HUES6 (cell line): ENCODE measurements around the gene KRT12.

ENCODE experiments used
- H3K27ac ChIP-seq: 2 replicates; pipeline ENCODE4 v1.7.0; 2013; ENCODE audit warnings: low read depth, mild to moderate bottlenecking, low read length, inconsistent platforms
- H3K27me3 ChIP-seq: 2 replicates; pipeline ENCODE4 v1.6.1; 2013; ENCODE audit warnings: low read length; ENCODE audit not compliant: control insufficient read depth, insufficient read depth
- H3K36me3 ChIP-seq: 2 replicates; pipeline ENCODE4 v1.6.1; 2013; ENCODE audit warnings: low read length; ENCODE audit not compliant: control insufficient read depth, insufficient read depth
- H3K4me1 ChIP-seq: 2 replicates; pipeline ENCODE4 v1.6.1; 2013; ENCODE audit warnings: low read length; ENCODE audit not compliant: control insufficient read depth, insufficient read depth
- H3K4me3 ChIP-seq: 2 replicates; pipeline ENCODE4 v1.5.1; 2013; ENCODE audit warnings: low read depth, low read length
- H3K9ac ChIP-seq: one replicate; pipeline ENCODE4 v1.6.1; 2013; ENCODE audit warnings: mild to moderate bottlenecking, low read length
- H3K9me3 ChIP-seq: 2 replicates; pipeline ENCODE4 v1.6.1; 2013; ENCODE audit warnings: low read depth, low read length; ENCODE audit not compliant: control insufficient read depth, insufficient read depth

Gene KRT12

GRCh38 chr17:40839194-40839593 is 27.8 kb downstream of the KRT12 start:
- H3K9me3 ChIP-seq = no peaks in the 10 kb centered on the region
- H3K36me3 ChIP-seq = no peaks in the 10 kb centered on the region
- H3K27ac ChIP-seq = no peak overlapping the region
- no peak overlapping the region for H3K9ac ChIP-seq
- peaks cover 88% of the 10 kb centered on the region for H3K27me3 ChIP-seq
- no peak overlapping the region for H3K4me3 ChIP-seq
- no peaks in the 10 kb centered on the region for H3K4me1 ChIP-seq

- H3K4me1 ChIP-seq = no peaks in the 10 kb centered on the region
- no peak overlapping the region for H3K27ac ChIP-seq
- no peak overlapping the region for H3K9ac ChIP-seq
- no peak overlapping the region for H3K4me3 ChIP-seq
- H3K27me3 ChIP-seq = peaks cover 97% of the 10 kb centered on the region
- no peaks in the 10 kb centered on the region for H3K36me3 ChIP-seq
- no peaks in the 10 kb centered on the region for H3K9me3 ChIP-seq
Observed at GRCh38 chr17:40836020-40836419, 31.0 kb downstream of the KRT12 start.

GRCh38 chr17:40833882-40834281 is 33.1 kb downstream of the KRT12 start:
- peaks cover 94% of the 10 kb centered on the region for H3K27me3 ChIP-seq
- H3K9me3 ChIP-seq = no peaks in the 10 kb centered on the region
- no peaks in the 10 kb centered on the region for H3K4me1 ChIP-seq
- H3K9ac ChIP-seq = no peak overlapping the region
- H3K27ac ChIP-seq = no peak overlapping the region
- H3K36me3 ChIP-seq = no peaks in the 10 kb centered on the region
- H3K4me3 ChIP-seq = no peak overlapping the region

GRCh38 chr17:40832840-40833239 is 34.2 kb downstream of the KRT12 start:
- no peaks in the 10 kb centered on the region for H3K4me1 ChIP-seq
- peaks cover 92% of the 10 kb centered on the region for H3K27me3 ChIP-seq
- H3K36me3 ChIP-seq = no peaks in the 10 kb centered on the region
- no peak overlapping the region for H3K4me3 ChIP-seq
- H3K9me3 ChIP-seq = no peaks in the 10 kb centered on the region
- H3K9ac ChIP-seq = no peak overlapping the region
- no peak overlapping the region for H3K27ac ChIP-seq

- Histone ChIP-seq H3K36me3 (no peaks in the 10 kb centered on the region), H3K4me1 (no peaks in the 10 kb centered on the region), H3K9me3 (no peaks in the 10 kb centered on the region), H3K27ac (no peak overlapping the region), H3K9ac (no peak overlapping the region), H3K27me3 (peaks cover 95% of the 10 kb centered on the region), H3K4me3 (no peak overlapping the region)
Observed at GRCh38 chr17:40830085-40830776, 36.8 kb downstream of the KRT12 start.

GRCh38 chr17:40828454-40829044 is 38.5 kb downstream of the KRT12 start:
- Histone ChIP-seq H3K9ac (no peak overlapping the region), H3K4me3 (no peak overlapping the region), H3K36me3 (no peaks in the 10 kb centered on the region), H3K27ac (no peak overlapping the region), H3K4me1 (no peaks in the 10 kb centered on the region), H3K27me3 (peaks cover 85% of the 10 kb centered on the region), H3K9me3 (no peaks in the 10 kb centered on the region)

GRCh38 chr17:40827746-40828453 is 39.1 kb downstream of the KRT12 start:
- H3K9me3 ChIP-seq = no peaks in the 10 kb centered on the region
- peaks cover 78% of the 10 kb centered on the region for H3K27me3 ChIP-seq
- H3K27ac ChIP-seq = no peak overlapping the region
- no peaks in the 10 kb centered on the region for H3K36me3 ChIP-seq
- no peak overlapping the region for H3K9ac ChIP-seq
- no peaks in the 10 kb centered on the region for H3K4me1 ChIP-seq
- no peak overlapping the region for H3K4me3 ChIP-seq

GRCh38 chr17:40825599-40825998 is 41.4 kb downstream of the KRT12 start:
- Histone ChIP-seq H3K9me3 (no peaks in the 10 kb centered on the region), H3K27ac (no peak overlapping the region), H3K4me3 (no peak overlapping the region), H3K4me1 (no peaks in the 10 kb centered on the region), H3K36me3 (no peaks in the 10 kb centered on the region), H3K27me3 (peaks cover 69% of the 10 kb centered on the region), H3K9ac (no peak overlapping the region)

- Histone ChIP-seq H3K27me3 (peaks cover 62% of the 10 kb centered on the region), H3K9me3 (no peaks in the 10 kb centered on the region), H3K9ac (no peak overlapping the region), H3K36me3 (no peaks in the 10 kb centered on the region), H3K27ac (no peak overlapping the region), H3K4me3 (no peak overlapping the region), H3K4me1 (no peaks in the 10 kb centered on the region)
Observed at GRCh38 chr17:40824015-40824832, 42.8 kb downstream of the KRT12 start.

- Histone ChIP-seq H3K27ac (no peak within 1 kb of the TSS), H3K9ac (no peak within 1 kb of the TSS), H3K4me1 (no peaks in the 10 kb centered on the region), H3K4me3 (no peak within 1 kb of the TSS), H3K27me3 (peaks cover 46% of the 10 kb centered on the region), H3K36me3 (0 out of 2 replicates have a peak, but pooled peaks cover 5% of the 10 kb centered on the region), H3K9me3 (no peaks in the 10 kb centered on the region)
Observed at GRCh38 chr17:40822132-40822812, 44.8 kb downstream of the KRT12 start, which contains the start of gene KRT10. KRT10 (minus strand) TSS chr17:40822614; CDS start chr17:40822585, 29 bp downstream.
